Neural crest cell (in vitro differentiated cells): ENCODE results near the gene MAST4. TPM values are rescaled to one million over a fixed set of nuclear protein-coding genes. Genes with fewer than 3 reads are reported as not detected.

Experiments
- DNase-seq: peaks from one replicate; pipeline ENCODE4 v3.0.0; 2021; ENCODE audit warnings: low read depth, mixed read lengths, low spot score
- H3K27ac Mint-ChIP-seq: one replicate; pipeline ENCODE4 v1.8.0; 2021; ENCODE audit warnings: mild to moderate bottlenecking, mixed read lengths; ENCODE audit not compliant: unreplicated experiment
- H3K27me3 Mint-ChIP-seq: 2 replicates; pipeline ENCODE4 v1.8.0; 2021; ENCODE audit warnings: low read depth, mild to moderate bottlenecking, mixed read lengths
- H3K36me3 Mint-ChIP-seq: 2 replicates; pipeline ENCODE4 v1.8.0; 2021; ENCODE audit warnings: low read depth, mild to moderate bottlenecking, mixed read lengths
- H3K4me1 Mint-ChIP-seq: 2 replicates; pipeline ENCODE4 v1.8.0; 2021; ENCODE audit warnings: mixed read lengths
- H3K4me3 Mint-ChIP-seq: one replicate; pipeline ENCODE4 v1.8.0; 2021; ENCODE audit warnings: mild to moderate bottlenecking, mixed read lengths
- H3K9me3 Mint-ChIP-seq: 2 replicates; pipeline ENCODE4 v1.8.0; 2021; ENCODE audit warnings: mixed read lengths
- total RNA-seq: library from RNA; stranded (reverse); gene quantifications from 2 replicates; pipeline ENCODE4 v1.2.1, GENCODE V29; 2021
- TF ChIP-seq, protein P1 (sequence below): fragments of 200-600 bp; sonication (generic); conservative IDR thresholded peaks from 2 replicates; pipeline ENCODE4 v1.5.0; 2021; ENCODE audit warnings: antibody characterized with exemption, mild to moderate bottlenecking

Gene MAST4
- total RNA-seq, 1 donor from 2014 or later: 7.3 TPM

DNA sequence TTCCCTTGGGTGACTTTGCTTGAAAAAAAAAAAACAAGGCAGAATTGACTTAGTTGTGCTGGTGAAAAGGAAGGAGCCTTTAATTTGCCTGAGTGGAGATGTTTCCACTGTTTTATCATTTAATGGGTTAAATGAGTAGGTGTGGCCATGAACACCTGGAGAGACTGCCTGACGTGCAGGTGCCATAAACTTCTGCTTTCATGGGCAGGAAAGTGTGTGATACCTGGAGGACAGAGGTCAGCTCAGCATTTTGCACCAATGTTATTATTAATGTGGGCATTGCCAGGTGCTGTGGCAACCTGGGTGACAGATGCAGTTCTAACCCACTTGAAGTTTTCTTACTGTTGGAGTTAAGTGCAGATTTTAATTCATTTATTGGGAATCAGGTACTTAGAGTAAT is 455.0 kb downstream of the MAST4 start:
- TF ChIP-seq, protein P1, sequence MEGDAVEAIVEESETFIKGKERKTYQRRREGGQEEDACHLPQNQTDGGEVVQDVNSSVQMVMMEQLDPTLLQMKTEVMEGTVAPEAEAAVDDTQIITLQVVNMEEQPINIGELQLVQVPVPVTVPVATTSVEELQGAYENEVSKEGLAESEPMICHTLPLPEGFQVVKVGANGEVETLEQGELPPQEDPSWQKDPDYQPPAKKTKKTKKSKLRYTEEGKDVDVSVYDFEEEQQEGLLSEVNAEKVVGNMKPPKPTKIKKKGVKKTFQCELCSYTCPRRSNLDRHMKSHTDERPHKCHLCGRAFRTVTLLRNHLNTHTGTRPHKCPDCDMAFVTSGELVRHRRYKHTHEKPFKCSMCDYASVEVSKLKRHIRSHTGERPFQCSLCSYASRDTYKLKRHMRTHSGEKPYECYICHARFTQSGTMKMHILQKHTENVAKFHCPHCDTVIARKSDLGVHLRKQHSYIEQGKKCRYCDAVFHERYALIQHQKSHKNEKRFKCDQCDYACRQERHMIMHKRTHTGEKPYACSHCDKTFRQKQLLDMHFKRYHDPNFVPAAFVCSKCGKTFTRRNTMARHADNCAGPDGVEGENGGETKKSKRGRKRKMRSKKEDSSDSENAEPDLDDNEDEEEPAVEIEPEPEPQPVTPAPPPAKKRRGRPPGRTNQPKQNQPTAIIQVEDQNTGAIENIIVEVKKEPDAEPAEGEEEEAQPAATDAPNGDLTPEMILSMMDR: no peak
- peaks cover 4% of the 10 kb centered on the region for H3K4me1 Mint-ChIP-seq
- no peaks in the 10 kb centered on the region for H3K36me3 Mint-ChIP-seq
- no peak for DNase-seq
- no peak overlapping the region for H3K4me3 Mint-ChIP-seq
- no peak overlapping the region for H3K27ac Mint-ChIP-seq
- no peaks in the 10 kb centered on the region for H3K27me3 Mint-ChIP-seq
- no peaks in the 10 kb centered on the region for H3K9me3 Mint-ChIP-seq

DNA sequence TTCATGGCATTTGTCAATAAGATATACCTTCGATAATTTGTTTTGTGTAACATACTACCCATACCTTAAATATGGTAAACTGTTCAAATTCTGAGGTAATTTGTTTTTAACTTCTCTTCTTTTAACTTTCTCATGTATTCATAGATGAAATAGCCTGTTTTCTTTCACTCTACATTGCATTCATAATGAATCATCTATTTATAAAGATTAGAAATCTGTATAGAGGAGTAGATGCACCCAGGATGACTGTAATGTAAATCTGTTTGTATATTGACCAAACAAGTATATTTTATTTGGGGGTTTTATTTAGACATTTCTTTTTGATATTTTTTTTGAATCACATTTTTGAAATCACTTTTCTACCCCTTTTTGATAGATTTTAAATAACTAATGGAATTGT is 455.8 kb downstream of the MAST4 start:
- peaks cover 4% of the 10 kb centered on the region for H3K4me1 Mint-ChIP-seq
- H3K27ac Mint-ChIP-seq: no peak overlapping the region
- H3K36me3 Mint-ChIP-seq: no peaks in the 10 kb centered on the region
- TF ChIP-seq, protein P1: no peak
- no peak overlapping the region for H3K4me3 Mint-ChIP-seq
- no peaks in the 10 kb centered on the region for H3K9me3 Mint-ChIP-seq
- no peak for DNase-seq
- H3K27me3 Mint-ChIP-seq: no peaks in the 10 kb centered on the region

DNA sequence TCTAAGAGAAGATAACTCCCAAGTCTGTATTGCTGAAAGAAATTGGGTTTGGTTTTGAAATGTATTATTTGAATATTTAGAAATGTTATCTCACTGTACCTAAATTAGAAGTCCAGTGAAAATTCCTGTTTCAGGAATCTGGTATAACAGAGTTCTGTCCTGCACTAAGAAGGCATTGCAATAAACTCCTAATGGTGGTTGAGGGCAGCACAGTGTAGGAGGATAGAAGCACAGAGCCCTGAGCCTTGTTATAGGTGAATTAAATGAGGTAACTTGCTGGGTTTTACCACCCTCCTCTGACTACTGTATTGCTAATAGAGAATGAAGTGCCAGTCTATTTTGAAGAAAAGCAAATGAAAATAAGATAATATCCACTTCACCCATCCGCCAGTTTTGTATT is 457.0 kb downstream of the MAST4 start:
- H3K4me3 Mint-ChIP-seq: no peak overlapping the region
- no peak for DNase-seq
- TF ChIP-seq, protein P1: no peak
- no peaks in the 10 kb centered on the region for H3K4me1 Mint-ChIP-seq
- no peaks in the 10 kb centered on the region for H3K36me3 Mint-ChIP-seq
- no peaks in the 10 kb centered on the region for H3K9me3 Mint-ChIP-seq
- H3K27ac Mint-ChIP-seq: no peak overlapping the region
- no peaks in the 10 kb centered on the region for H3K27me3 Mint-ChIP-seq

DNA sequence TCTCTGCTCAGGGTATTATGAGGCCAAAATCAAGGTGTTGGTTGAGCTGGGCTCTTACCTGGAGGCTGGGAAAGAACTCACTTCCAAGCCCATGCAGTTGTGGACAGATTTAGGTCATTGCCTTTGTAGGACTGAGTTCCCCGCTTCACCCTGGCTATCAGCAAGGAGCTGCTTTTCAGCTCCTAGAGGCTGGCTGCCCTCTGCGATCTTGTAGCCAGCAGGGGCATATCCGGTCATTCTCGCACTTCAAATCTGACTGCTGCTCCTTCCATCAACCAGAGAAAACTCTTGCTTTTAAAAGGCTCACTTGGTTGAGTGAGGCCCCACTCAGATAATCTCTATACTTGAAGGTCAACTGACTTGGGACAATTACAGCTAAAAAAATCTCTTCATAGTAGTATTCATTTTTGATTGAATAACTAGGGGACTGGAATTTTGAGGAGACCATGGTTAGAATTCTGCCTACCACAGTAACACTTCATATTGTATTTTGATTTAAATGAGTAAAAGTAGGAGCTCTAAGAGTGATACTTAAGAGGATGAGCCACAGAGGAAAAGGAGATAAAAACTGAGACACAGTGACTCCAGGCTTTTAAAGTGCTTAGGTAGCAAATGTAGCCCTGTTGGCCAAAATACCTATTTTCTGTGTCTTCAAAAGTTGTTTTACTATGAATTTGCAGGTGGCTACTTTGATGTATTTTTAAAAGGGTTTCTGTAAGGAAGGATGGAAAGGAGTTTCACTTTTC is 463.0 kb downstream of the MAST4 start:
- no peak for DNase-seq
- Mint-ChIP-seq H3K4me1 (peaks cover 8% of the 10 kb centered on the region), H3K9me3 (peaks cover 3% of the 10 kb centered on the region), H3K27me3 (no peaks in the 10 kb centered on the region), H3K36me3 (peaks cover 3% of the 10 kb centered on the region), H3K4me3 (no peak overlapping the region), H3K27ac (no peak overlapping the region)
- TF ChIP-seq, protein P1: no peak

DNA sequence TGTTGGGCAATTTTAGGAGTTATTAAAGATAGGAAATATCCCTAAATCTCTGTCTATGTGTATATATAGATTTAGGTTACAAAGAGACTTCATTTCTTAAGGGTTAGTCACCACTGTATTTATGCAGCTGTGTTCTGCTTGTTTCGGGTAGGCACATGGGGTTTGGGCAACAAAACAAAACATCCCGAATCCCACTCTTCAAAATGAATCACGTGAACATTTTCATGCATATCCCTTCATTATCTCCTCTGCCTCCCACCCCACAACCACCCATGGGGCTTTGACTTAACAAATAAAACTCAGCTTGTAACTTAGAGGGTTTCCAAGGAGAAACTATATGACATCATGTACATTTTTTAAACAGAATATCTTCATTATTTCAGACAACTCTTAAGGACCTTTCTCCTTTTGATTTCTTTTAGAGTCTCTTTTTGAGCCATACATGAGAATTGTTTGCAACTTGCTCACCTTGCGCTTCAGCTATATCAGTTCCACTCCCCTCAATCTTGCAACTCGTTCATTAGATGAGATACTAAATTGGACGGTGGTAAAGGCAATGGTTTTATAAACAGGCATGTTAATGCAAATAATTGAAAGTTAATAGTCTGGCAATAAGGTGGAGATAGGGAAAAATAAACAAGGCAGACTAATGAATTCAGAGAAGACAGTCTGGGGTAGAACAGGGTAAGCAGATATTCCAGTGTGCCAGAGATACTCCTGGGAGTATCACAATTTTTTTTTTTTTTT is 463.7 kb downstream of the MAST4 start:
- no peak for DNase-seq
- Mint-ChIP-seq H3K4me1 (peaks cover 8% of the 10 kb centered on the region), H3K27ac (no peak overlapping the region), H3K27me3 (no peaks in the 10 kb centered on the region), H3K9me3 (peaks cover 3% of the 10 kb centered on the region), H3K36me3 (peaks cover 3% of the 10 kb centered on the region), H3K4me3 (no peak overlapping the region)
- TF ChIP-seq, protein P1: no peak
